Retina (tissue), 1 donor: ENCODE measurements around the gene ANKS3.

Experiments
- DNase-seq: peaks from one replicate; pipeline ENCODE4 v3.0.0-alpha.2; 2016

Gene ANKS3, protein sequence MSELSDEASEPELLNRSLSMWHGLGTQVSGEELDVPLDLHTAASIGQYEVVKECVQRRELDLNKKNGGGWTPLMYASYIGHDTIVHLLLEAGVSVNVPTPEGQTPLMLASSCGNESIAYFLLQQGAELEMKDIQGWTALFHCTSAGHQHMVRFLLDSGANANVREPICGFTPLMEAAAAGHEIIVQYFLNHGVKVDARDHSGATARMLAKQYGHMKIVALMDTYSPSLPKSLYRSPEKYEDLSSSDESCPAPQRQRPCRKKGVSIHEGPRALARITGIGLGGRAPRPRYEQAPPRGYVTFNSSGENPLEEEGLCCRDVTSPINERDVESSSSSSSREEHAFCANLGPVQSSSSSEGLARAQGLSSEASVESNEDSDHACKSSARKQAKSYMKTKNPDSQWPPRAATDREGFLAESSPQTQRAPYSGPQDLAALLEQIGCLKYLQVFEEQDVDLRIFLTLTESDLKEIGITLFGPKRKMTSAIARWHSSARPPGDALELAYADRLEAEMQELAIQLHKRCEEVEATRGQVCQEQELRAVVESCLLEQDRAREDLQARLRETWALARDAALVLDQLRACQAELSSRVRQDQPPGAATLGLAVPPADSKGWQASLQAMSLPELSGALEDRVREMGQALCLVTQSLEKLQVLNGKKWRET

DNA sequence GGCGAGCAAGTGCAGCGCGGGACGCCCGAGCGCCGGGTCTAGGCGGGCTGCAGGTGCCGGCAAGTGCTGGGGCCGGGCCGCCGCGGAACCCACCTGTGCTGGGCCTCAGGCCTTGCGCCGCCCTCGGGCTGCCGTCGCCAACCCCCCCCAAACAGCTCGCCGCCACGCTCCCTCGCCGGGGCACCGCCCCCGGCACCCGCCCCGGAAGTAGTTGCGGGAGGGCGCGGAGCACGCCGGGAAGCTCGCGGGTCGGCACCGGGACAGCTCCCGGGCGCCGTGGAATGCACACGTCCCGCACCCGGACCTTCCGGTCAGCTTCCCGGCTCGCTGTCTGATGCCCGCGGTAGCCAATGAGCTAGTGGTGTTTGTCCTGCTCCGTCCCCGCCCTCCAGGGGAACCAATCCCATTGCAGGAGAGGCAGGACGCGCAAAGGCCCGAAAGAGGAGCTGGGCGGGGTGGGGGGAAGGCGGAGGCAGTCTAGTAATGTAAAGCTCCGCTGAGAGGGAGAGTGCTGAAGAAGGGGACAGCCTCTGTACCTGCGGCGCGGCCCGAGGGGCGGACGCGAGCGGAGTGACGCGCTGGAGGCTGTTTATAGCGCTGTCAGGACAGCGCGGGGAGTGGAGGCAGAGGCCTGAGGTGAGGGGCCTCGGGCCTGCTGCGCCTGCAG lies at the start of gene ANKS3, which contains the start of gene DNAAF8:
Gene ANKS3 (minus strand): TSS at position 209 of the 667 bp plus-strand sequence. CDS start 4,122 bp downstream, outside the sequence.
Gene DNAAF8 (plus strand): TSS at position 475 of the 667 bp plus-strand sequence. CDS start 1,978 bp downstream, outside the sequence.
- DNase-seq, result peak; percentile 91

GRCh38 chr16:4783251-4783950 lies 49.3 kb upstream of the ANKS3 start:
- DNase-seq, result no peak

- no peak for DNase-seq
These were observed 46.2 kb upstream of the ANKS3 start for GRCh38 chr16:4780235-4780634.

DNA sequence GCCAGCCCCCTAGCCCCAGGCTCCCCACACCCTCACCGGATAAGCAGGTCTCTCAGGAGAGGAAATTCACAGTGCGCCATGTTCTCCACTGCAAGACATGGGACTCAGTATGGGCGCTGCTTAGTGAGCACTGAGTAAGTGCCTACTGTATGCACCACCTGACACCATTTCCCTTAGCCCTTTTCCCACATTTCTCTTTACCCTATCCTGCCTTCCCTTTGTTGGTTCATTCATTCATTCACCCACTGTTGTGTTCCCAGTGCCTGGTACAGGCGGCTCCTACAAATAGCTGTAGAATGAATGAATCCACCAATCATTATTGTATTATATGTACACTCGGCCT lies 44.0 kb upstream of the ANKS3 start:
- DNase-seq, result no peak

DNA sequence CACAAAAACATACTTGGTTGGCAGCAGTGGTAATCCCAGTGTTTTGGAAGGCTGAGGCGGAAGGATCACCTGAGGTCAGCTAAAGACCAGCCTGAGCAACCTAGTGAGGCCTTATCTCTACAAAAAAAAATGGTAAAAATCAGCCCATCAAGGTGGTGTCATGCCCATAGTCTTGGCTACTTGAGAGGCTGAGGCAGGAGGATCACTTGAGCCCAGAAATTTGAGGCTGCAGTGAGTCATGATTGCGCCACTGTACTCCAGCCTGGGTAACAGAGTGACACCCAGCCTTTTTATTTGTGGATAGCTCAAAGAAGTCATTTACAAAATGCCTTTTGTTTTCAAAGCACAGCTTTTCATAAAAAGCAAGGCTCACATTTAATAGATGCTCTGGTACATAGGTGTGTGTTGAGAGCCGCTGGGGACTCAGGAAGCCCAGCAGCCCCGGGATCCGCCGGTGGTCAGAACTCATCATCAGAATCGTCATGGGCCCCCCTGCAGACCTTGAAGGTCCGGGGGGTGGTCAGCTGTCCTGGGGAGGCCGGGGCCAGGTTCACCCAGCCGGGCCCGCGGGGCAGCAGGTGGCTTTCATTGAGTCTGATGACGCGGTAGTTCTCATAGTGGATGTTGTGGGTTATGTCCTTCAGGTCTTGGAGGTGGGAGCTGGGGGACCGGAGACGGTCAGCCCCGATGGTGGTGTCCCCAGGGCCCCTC lies 43.4 kb upstream of the ANKS3 start:
- no peak for DNase-seq

DNA sequence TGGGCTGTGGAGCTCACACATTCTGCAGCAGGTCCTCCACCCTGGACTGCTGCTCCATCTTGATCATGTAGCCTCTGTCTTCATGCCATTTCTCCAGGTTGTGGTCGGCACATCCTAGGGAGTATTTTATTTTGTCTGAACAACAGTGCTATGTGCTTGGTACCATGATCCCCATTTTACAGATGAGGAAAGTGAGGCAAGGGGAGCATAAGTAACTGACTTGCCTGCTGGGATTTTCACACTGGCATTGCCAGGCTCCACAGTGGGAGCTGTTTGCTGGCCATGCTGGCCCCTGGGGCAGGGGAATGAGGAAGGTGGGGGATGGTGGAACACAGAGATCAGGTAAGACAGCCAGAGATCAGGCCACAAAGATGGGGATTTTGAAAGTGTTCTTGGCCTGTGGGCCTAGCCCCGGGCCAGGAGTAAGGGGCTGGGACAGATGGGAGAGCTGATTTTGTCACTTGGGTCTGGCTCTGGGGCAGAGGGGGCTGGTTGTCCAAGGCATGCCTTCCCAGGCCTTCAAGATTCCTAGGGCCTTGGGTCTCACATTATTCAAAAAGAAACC lies 42.2 kb upstream of the ANKS3 start:
- no peak for DNase-seq

GRCh38 chr16:4775005-4775404 lies 40.9 kb upstream of the ANKS3 start:
- DNase-seq, result no peak

DNA sequence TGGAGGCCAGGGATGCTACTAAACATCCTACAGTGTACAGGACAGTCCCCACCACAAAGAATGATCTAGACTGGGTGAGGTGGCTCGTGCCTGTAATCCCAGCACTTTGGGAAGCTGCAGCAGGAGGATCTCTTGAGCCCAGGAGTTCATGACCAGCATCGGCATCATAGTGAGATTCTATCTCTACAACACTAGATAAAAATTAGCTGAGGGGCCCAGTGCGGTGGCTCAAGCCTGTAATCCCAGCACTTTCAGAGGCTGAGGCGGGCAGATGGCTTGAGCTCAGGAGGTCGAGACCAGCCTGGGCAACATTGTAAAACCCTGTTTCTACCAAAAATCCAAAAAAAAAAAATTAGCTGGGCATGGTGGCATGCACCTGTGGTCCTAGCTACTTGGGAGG lies 38.3 kb upstream of the ANKS3 start:
- no peak for DNase-seq

- no peak for DNase-seq
These were observed 37.6 kb upstream of the ANKS3 start for GRCh38 chr16:4771646-4772045.

- DNase-seq, result no peak
These were observed 35.2 kb upstream of the ANKS3 start for GRCh38 chr16:4769306-4769638.

DNA sequence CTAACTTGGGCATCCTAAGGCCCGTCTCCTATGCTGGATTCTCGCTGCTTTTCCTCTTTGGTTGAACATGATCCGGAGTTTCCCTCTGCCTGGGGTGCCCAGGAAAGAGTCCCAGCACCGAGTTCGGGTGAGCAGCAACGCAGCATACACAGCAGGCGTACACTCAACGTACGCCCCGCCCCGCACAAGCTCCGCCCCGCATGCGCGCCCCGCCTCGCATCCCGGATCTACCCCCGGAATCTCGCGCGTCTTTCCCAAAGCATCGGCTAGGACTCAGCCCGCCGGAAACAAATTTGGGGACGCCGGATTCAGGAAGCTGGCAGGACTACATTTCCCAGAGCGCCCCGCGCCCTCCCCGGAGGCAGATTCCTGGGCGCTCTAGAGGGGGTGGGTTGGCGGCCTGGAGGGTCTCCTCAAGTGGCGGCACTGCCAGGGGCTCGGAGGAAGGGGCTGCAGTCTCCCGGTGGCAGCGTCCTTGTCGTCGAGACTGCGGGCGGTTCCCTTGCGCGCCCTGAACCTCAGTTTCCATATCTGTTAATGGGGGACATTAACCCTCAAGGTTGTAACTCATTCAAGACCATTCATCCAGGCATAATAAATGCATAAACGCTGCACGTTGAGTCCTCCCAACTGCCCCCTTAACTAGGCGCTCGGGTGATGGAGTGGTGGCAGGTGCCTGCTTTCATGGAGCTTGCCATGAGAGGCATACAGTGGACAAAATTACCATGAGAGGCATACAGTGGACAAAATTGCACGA lies 34.7 kb upstream of the ANKS3 start:
- peak; percentile 94 for DNase-seq

DNA sequence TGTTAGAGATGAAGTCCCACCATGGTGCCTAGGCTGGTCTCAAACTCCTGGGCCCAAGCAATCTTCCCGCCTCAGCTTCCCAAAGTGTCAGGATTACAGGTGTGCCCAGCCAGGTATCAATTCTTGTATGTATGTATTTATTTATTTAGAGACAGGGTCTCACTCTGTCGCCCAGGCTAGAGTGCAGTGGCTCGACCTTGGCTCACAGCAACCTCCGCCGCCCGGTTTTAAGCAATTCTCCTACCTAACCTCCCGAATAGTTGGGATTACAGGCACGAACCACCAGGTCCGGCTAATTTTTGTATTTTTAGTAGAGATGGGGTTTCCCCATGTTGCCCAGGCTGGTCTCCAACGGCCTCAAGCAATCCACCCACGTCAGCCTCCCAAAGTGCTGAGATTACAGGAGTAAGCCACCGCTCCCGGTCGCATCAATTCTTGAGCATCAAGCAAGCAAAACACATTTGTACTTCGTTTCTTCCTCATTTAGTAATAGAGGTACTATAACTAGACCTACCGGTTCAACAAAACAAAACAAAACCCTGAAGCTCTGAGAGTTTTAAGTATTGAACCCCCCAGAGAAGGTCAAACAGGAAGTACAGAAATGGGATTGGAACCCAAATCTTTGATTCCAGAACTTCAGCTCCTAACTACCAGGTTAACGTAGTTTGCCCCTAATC lies 33.9 kb upstream of the ANKS3 start:
- DNase-seq, result peak; percentile 24

GRCh38 chr16:4766875-4767628 lies 33.0 kb upstream of the ANKS3 start, which contains the start of gene ZNF500:
ZNF500 (minus strand) TSS chr16:4767162; CDS start chr16:4765978, 1,184 bp downstream.
- DNase-seq, result peak; percentile 97

DNA sequence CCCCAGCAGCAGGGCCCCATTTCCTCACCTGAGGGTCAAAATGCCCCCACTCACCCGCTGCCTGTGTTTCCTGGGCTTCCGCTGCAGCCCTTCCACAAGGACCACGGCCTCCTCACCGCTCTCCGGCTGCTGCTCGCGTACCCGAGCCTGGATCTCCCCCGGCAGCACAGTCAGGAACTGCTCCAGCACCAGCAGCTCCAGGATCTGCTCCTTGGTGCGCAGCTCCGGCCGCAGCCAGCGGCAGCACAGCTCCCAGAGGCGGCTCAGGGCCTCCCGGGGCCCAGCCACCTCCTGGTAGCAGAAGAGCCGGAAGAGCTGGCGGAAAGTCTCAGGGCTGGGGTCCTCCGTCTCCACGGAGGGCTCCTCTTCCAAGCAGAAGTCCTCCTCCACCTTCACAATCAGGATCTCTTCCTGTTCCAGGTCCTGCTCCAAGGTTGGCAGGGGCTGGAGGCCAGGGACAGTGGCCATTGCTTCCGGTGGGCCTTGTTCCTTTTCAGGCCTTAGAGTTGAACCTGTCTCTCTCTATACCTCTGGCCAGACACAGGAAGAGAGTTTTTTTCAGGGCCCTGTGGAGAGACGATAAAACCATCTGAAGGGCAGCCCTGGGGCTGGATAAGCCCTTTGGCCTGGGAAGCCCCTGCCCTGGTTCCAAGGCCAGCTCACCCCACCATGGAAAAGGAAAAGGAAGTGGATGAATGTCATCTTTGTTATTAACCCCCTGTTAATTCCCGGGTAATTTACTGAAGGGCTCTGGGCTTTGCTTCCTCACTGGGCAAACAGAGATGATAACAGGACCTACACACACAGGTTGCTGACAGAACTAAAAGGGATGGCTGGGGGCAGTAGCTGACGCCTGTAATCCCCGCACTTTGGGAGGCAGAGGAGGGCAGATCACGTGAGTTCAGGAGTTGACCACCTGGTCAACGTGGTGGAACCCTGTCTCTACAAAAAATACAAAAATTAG lies 31.7 kb upstream of the ANKS3 start:
- no peak for DNase-seq

DNA sequence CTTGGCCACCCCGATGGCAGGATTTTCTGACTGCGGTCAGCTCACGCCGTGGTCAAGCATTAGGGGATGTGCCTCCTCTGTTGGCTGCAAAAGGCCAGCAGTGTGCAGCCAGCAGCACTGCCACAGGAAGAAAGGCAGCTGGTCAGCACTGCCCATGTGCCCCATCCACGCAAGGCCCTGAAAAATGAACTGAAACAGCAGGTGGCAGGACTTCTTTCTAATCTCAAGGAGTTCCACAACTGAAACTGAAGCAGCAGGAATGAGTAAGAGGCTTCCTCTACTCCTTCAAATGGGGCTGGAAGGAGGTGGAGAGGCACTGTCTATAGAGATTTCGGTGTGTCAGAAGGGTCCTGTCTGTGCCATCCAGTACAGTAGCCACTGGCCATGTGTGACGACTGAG lies 29.7 kb upstream of the ANKS3 start:
- DNase-seq, result no peak

- no peak for DNase-seq
These were observed 28.1 kb upstream of the ANKS3 start for GRCh38 chr16:4762205-4762604.

DNA sequence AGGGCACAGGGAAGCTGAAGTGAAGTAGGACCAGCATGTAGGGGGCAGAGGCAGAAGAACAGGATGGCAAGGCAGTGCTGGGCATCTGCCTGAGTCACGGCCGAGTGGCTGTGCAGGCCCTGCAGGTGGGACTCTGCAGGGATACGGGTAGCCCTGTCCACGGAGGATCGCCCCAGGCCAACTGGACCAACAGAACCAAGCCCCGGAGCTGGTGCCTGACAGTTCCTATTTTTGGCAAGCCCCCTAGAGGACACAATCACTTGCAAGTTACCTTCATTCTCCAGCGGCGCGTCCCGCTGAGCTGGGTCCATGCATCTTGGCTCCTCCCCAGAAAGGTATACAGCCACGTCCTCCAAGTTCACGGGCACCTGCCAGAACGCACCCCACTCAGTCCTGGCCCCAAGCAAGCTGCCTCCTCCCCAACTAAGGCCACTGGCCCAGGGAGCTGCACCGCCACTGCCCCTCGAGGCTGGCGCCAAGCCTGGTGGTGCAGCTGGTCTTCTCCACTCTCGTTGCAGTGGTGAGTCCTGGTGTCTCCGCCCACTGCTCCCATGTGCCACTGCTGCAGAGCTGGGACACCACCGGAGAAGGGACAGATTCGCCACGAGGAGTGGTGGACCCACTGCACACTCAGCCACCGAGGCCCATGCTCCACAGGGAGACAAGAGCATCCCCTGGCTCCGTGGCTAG lies 26.3 kb upstream of the ANKS3 start:
- no peak for DNase-seq

DNA sequence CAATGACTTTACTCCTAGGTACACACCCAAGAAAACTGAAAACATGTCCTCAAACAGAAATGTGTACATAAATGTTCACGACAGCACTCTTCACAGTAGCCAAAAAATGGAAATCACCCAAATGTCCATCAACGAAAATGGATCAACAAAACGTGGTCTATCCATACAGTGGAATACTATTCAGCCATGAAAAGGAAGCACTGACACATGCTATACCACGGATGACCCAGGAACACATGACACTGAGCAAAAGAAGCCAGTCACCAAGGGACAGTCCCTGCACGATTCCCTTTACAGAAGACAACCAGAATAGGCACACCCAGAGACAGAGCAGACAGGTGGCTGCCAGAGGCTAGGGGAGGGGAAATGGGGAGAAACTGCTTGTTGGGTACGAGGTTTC lies 21.6 kb upstream of the ANKS3 start:
- DNase-seq, result no peak
